M059J (cell line): ENCODE measurements around the gene ASB10. TPM values are rescaled to one million over a fixed set of nuclear protein-coding genes. Genes with fewer than 3 reads are reported as not detected.

Experiments used
- DNase-seq: peaks from one replicate; pipeline ENCODE4 v3.0.0-alpha.2; 2012; ENCODE audit warnings: low read depth
- total RNA-seq: library from RNA; depleted of rRNA; stranded (reverse); fragments of >200 nt; shearing (Covaris generic); gene quantifications from 2 replicates; pipeline ENCODE4 v1.2.3, GENCODE V29; 2014

Gene ASB10
- total RNA-seq, 1 experiment from 2014 or later, result not detected

GRCh38 chr7:151166629-151167196, 20.3 kb downstream of the ASB10 start:
- no peak for DNase-seq

GRCh38 chr7:151161757-151162156, 25.3 kb downstream of the ASB10 start:
- DNase-seq, result no peak

- DNase-seq, result peak; percentile 56
Observed at GRCh38 chr7:151157645-151158329, 29.3 kb downstream of the ASB10 start.

- no peak for DNase-seq
Observed at GRCh38 chr7:151152643-151153513, 34.2 kb downstream of the ASB10 start.

- DNase-seq, result no peak
Observed at GRCh38 chr7:151150388-151150787, 36.7 kb downstream of the ASB10 start.

GRCh38 chr7:151148319-151149259, 38.5 kb downstream of the ASB10 start:
- no peak for DNase-seq

GRCh38 chr7:151146761-151147160, 40.3 kb downstream of the ASB10 start:
- no peak for DNase-seq

- no peak for DNase-seq
Observed at GRCh38 chr7:151144387-151144786, 42.7 kb downstream of the ASB10 start.

GRCh38 chr7:151143261-151144015, 43.6 kb downstream of the ASB10 start:
- no peak for DNase-seq

- no peak for DNase-seq
Observed at GRCh38 chr7:151142686-151143040, 44.4 kb downstream of the ASB10 start.

GRCh38 chr7:151141855-151142685, 45.0 kb downstream of the ASB10 start:
- DNase-seq, result no peak

- no peak for DNase-seq
Observed at GRCh38 chr7:151141311-151141854, 45.7 kb downstream of the ASB10 start.

- DNase-seq, result no peak
Observed at GRCh38 chr7:151140826-151141225, 46.2 kb downstream of the ASB10 start.

- no peak for DNase-seq
Observed at GRCh38 chr7:151139791-151140190, 47.3 kb downstream of the ASB10 start.

- DNase-seq, result no peak
Observed at GRCh38 chr7:151139071-151139790, 47.8 kb downstream of the ASB10 start.

- no peak for DNase-seq
Observed at GRCh38 chr7:151138153-151138851, 48.7 kb downstream of the ASB10 start.

- no peak for DNase-seq
Observed at GRCh38 chr7:151137791-151138152, 49.3 kb downstream of the ASB10 start.

GRCh38 chr7:151137076-151137675, 49.9 kb downstream of the ASB10 start:
- no peak for DNase-seq
